ENCODE results near the gene LEP.

Gene LEP

GRCh38 chr7:128240696-128241386 lies at the start of gene LEP:
Gene LEP, plus strand, starts transcription at chr7:128241278. Its CDS starts 10,741 bp downstream, at chr7:128252019.
- no peak for DNase-seq (ENCODE audit: low spot score)

- peak; percentile 40 for DNase-seq (ENCODE audit: low spot score)
Observed at GRCh38 chr7:128192497-128193142, 48.5 kb upstream of the LEP start.

GRCh38 chr7:128194533-128195282 lies 46.4 kb upstream of the LEP start:
- no peak for DNase-seq (ENCODE audit: low spot score)

GRCh38 chr7:128197589-128197988 lies 43.5 kb upstream of the LEP start:
- peak; percentile 30 for DNase-seq (ENCODE audit: low spot score)

GRCh38 chr7:128197989-128198580 lies 43.0 kb upstream of the LEP start:
- peak; percentile 47 for DNase-seq (ENCODE audit: low spot score)

- DNase-seq (ENCODE audit: low spot score) = no peak
Observed at GRCh38 chr7:128200376-128200775, 40.7 kb upstream of the LEP start.

GRCh38 chr7:128201067-128201689 lies 39.9 kb upstream of the LEP start:
- no peak for DNase-seq (ENCODE audit: low spot score)

- no peak for DNase-seq (ENCODE audit: low spot score)
Observed at GRCh38 chr7:128201690-128202085, 39.4 kb upstream of the LEP start.

GRCh38 chr7:128202287-128202957 lies 38.7 kb upstream of the LEP start:
- DNase-seq (ENCODE audit: low spot score) = no peak

GRCh38 chr7:128203047-128203491 lies 38.0 kb upstream of the LEP start:
- no peak for DNase-seq (ENCODE audit: low spot score)

GRCh38 chr7:128203710-128204214 lies 37.3 kb upstream of the LEP start:
- DNase-seq (ENCODE audit: low spot score) = no peak

- no peak for DNase-seq (ENCODE audit: low spot score)
Observed at GRCh38 chr7:128204455-128204854, 36.6 kb upstream of the LEP start.

- DNase-seq (ENCODE audit: low spot score) = no peak
Observed at GRCh38 chr7:128205068-128205467, 36.0 kb upstream of the LEP start.

- DNase-seq (ENCODE audit: low spot score) = no peak
Observed at GRCh38 chr7:128206017-128206746, 34.9 kb upstream of the LEP start.

GRCh38 chr7:128206747-128207500 lies 34.2 kb upstream of the LEP start:
- no peak for DNase-seq (ENCODE audit: low spot score)

- no peak for DNase-seq (ENCODE audit: low spot score)
Observed at GRCh38 chr7:128207609-128208008, 33.5 kb upstream of the LEP start.

GRCh38 chr7:128209229-128210035 lies 31.6 kb upstream of the LEP start:
- DNase-seq (ENCODE audit: low spot score) = peak; percentile 79

GRCh38 chr7:128210036-128210347 lies 31.1 kb upstream of the LEP start:
- DNase-seq (ENCODE audit: low spot score) = no peak
